GM18511 (cell line): ENCODE results near the gene WSB2.
"Not testable (repeated sequence)": the region's sequence is repeated elsewhere in the genome, so short reads cannot be mapped to it uniquely, and the experiment has no call there.

ENCODE experiments used
- ATAC-seq: cut with Tn5 transposase; IDR thresholded peaks from one replicate; pipeline ENCODE4 v1.9.1; 2021; ENCODE audit warnings: mild to moderate bottlenecking, moderate library complexity; ENCODE audit not compliant: unreplicated experiment

The WSB2 gene

DNA sequence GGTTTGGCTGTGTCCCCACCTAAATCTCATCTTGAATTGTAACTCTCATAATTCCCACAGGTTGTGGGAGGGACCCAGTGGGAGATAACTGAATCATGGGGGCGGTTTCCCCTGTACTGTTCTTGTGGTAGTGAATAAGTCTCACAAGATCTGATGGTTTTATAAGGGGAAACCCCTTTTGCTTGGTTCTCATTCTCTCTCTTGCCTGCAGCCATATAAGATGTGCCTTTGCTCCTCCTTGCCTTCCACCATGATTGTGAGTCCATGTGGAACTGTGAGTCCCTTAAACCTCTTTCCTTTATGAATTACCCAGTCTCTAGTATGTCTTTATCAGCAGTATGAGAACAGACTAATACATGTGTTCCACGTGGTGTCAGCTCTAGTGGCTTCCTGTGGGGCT lies 61.2 kb downstream of the WSB2 start:
- ATAC-seq: not testable (repeated sequence)

GRCh38 chr12:117998719-117999118 lies 62.3 kb downstream of the WSB2 start:
- ATAC-seq: no peak

GRCh38 chr12:117994551-117995438 lies 66.2 kb downstream of the WSB2 start:
- ATAC-seq: no peak

DNA sequence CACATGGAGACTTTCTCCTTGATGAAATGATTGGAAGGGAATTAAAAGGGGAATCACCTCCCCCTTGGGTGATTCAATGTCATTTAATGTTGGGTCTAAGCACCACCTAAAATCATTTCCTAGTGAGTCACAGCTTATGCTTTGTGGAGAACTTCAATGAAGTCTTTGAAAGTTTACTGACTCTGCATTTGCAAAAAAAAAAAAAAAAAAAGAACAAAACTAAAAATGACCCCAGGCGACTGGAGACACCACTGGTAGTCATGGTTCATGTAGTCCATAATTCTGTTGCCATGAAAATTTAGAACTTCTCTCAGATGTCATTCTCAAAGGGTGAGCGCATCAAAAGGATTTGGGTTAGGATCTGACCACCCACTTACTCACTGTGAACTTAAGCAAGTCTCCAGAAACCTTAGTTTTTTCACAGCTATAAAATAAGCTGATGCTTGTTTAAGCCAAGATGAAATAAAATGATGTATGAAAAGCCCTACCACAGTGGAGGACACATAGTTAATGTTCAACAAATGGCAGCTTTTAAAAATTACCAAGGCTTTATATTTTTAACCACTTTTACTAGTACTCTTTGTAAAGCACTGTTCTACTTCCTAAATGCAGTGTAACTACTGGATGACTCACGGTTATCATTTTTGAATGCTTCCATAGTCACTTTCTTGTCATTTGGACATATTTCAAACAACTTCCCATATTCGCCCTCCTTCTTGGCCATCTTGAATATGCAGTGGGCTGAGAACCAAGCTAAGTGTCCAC lies 74.1 kb downstream of the WSB2 start:
- no peak for ATAC-seq

- no peak for ATAC-seq
Observed at GRCh38 chr12:117985182-117985581, 75.8 kb downstream of the WSB2 start.
